SK-N-SH treated with all-trans-retinoic acid at 6 μM for 48 hours (cell line): ENCODE data around the gene GFPT1.

Experiments
- ATAC-seq: fragments of 200-7000 bp; cut with Tn5 transposase; 3 replicates; pipeline ENCODE4 v1.9.1; 2020; ENCODE audit warnings: mild to moderate bottlenecking, moderate library complexity
- ARNTL ChIP-seq: fragments of 450-650 bp; formaldehyde crosslinking; IDR thresholded peaks from 2 replicates; pipeline ENCODE4 v1.5.0; 2020; ENCODE audit warnings: low read depth, mild to moderate bottlenecking, moderate library complexity, borderline replicate concordance
- BACH2 ChIP-seq: fragments of 250-450 bp; sonication (Bioruptor Pico); IDR thresholded peaks from 2 replicates; pipeline ENCODE4 v1.9.0; 2021; ENCODE audit warnings: mild to moderate bottlenecking, borderline replicate concordance
- CSDC2 ChIP-seq: fragments of 250-450 bp; sonication (Bioruptor Pico); IDR thresholded peaks from 2 replicates; pipeline ENCODE4 v1.5.0; 2020; ENCODE audit warnings: mild to moderate bottlenecking, moderate library complexity
- GLIS3 ChIP-seq: fragments of 250-450 bp; sonication (Bioruptor Pico); IDR thresholded peaks from 2 replicates; pipeline ENCODE4 v1.5.0; 2020; ENCODE audit warnings: mild to moderate bottlenecking, moderate library complexity
- ISL1 ChIP-seq: fragments of 250-450 bp; sonication (Bioruptor Pico); IDR thresholded peaks from 2 replicates; pipeline ENCODE4 v2.1.2; 2022; ENCODE audit warnings: mild to moderate bottlenecking, moderate library complexity
- OSR1 ChIP-seq: fragments of 250-450 bp; sonication (Bioruptor Pico); IDR thresholded peaks from 2 replicates; pipeline ENCODE4 v1.8.0; 2022; ENCODE audit warnings: moderate library complexity, mild to moderate bottlenecking, inconsistent platforms
- PPARA ChIP-seq: fragments of 250-450 bp; sonication (Bioruptor Pico); IDR thresholded peaks from 2 replicates; pipeline ENCODE4 v1.5.0; 2020; ENCODE audit warnings: mild to moderate bottlenecking, borderline replicate concordance
- RARB ChIP-seq: fragments of 250-450 bp; sonication (Bioruptor Pico); IDR thresholded peaks from 2 replicates; pipeline ENCODE4 v1.8.0; 2021; ENCODE audit warnings: mild to moderate bottlenecking, moderate library complexity
- SNAI2 ChIP-seq: fragments of 250-450 bp; sonication (Bioruptor Pico); IDR thresholded peaks from 2 replicates; pipeline ENCODE4 v1.5.0; 2020; ENCODE audit warnings: mild to moderate bottlenecking, moderate library complexity
- TCF4 ChIP-seq: fragments of 250-450 bp; sonication (Bioruptor Pico); IDR thresholded peaks from 2 replicates; pipeline ENCODE4 v1.8.0; 2021; ENCODE audit warnings: mild to moderate bottlenecking, moderate library complexity, borderline replicate concordance
- TOX ChIP-seq: fragments of 250-450 bp; sonication (Bioruptor Pico); IDR thresholded peaks from 2 replicates; pipeline ENCODE4 v1.8.0; 2021; ENCODE audit warnings: mild to moderate bottlenecking, moderate library complexity, borderline replicate concordance
- ZC3H10 ChIP-seq: fragments of 250-450 bp; sonication (Bioruptor Pico); IDR thresholded peaks from 2 replicates; pipeline ENCODE4 v1.5.1; 2021; ENCODE audit warnings: mild to moderate bottlenecking, moderate library complexity
- ZFP30 ChIP-seq: fragments of 450-650 bp; formaldehyde crosslinking; IDR thresholded peaks from 2 replicates; pipeline ENCODE4 v1.5.0; 2022; ENCODE audit warnings: mild to moderate bottlenecking, moderate library complexity
- ZNF565 ChIP-seq: fragments of 450-650 bp; formaldehyde crosslinking; conservative IDR thresholded peaks from 2 replicates; pipeline ENCODE4 v1.5.0; 2020; ENCODE audit warnings: low read depth, mild to moderate bottlenecking, moderate library complexity
- ZNF70 ChIP-seq: fragments of 450-650 bp; formaldehyde crosslinking; IDR thresholded peaks from 2 replicates; pipeline ENCODE4 v1.5.0; 2020; ENCODE audit warnings: mild to moderate bottlenecking, moderate library complexity
- ZNF8 ChIP-seq: fragments of 450-650 bp; formaldehyde crosslinking; IDR thresholded peaks from 2 replicates; pipeline ENCODE4 v1.5.0; 2020; ENCODE audit warnings: mild to moderate bottlenecking, moderate library complexity
- TF ChIP-seq, protein P1 (sequence below): fragments of 250-450 bp; sonication (Bioruptor Pico); IDR thresholded peaks from 2 replicates; pipeline ENCODE4 v1.5.1; 2020; ENCODE audit warnings: low read depth, mild to moderate bottlenecking, moderate library complexity
- TF ChIP-seq, protein P2 (sequence below): fragments of 250-450 bp; sonication (Bioruptor Pico); IDR thresholded peaks from 2 replicates; pipeline ENCODE4 v1.8.0; 2020; ENCODE audit warnings: mild to moderate bottlenecking, moderate library complexity, borderline replicate concordance
- TF ChIP-seq, protein P3 (sequence below): fragments of 250-450 bp; sonication (Bioruptor Pico); IDR thresholded peaks from 2 replicates; pipeline ENCODE4 v1.5.0; 2020; ENCODE audit warnings: mild to moderate bottlenecking, moderate library complexity
- TF ChIP-seq, protein P4 (sequence below): fragments of 250-450 bp; sonication (Bioruptor Pico); IDR thresholded peaks from 2 replicates; pipeline ENCODE4 v1.8.0; 2021; ENCODE audit warnings: low read depth, mild to moderate bottlenecking, moderate library complexity, borderline replicate concordance
- TF ChIP-seq, protein P5 (sequence below): fragments of 250-450 bp; sonication (Bioruptor Pico); IDR thresholded peaks from 2 replicates; pipeline ENCODE4 v1.5.1; 2021; ENCODE audit warnings: mild to moderate bottlenecking, moderate library complexity

Gene GFPT1

DNA sequence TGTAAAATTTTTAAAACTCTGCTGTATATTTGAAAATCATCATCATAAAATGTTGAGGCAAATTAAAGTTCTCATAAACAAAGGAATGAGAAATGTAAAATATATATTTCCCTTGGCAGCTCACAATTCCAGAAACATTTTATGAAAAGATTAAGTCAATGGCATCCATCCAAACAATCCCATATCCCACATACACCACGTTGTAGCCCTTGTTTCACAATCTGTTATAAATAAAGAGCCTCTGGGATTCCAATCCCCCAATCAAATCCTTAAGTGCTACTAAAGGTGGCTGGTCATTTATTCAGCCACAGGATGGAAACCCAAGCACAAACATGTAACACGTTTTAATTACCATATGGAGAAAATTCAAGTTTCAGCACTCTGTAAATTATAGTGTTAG, 51.7 kb downstream of the GFPT1 start (continued):
- TF ChIP-seq, protein P1, sequence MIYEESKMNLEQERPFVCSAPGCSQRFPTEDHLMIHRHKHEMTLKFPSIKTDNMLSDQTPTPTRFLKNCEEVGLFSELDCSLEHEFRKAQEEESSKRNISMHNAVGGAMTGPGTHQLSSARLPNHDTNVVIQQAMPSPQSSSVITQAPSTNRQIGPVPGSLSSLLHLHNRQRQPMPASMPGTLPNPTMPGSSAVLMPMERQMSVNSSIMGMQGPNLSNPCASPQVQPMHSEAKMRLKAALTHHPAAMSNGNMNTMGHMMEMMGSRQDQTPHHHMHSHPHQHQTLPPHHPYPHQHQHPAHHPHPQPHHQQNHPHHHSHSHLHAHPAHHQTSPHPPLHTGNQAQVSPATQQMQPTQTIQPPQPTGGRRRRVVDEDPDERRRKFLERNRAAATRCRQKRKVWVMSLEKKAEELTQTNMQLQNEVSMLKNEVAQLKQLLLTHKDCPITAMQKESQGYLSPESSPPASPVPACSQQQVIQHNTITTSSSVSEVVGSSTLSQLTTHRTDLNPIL (CRISPR knock-in tag) = no peak

DNA sequence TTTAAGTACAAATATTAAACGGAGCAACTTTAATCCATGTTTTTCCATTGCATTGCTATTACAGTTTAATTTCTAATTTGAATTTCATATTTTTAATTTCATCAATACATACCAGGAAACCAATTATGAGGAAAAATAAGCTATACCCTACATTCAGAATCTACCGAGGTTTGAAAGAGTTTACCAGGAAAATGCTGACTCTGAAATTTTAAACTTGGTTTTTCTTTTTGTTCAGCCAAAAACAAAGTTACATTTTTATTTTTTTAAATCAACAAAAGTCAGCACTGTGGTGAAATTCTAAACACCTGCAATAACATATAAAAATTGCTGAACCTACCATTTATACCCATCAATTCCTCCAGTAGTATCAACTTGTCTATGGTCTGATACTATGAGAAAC, 53.7 kb downstream of the GFPT1 start:
- TF ChIP-seq, protein P2, sequence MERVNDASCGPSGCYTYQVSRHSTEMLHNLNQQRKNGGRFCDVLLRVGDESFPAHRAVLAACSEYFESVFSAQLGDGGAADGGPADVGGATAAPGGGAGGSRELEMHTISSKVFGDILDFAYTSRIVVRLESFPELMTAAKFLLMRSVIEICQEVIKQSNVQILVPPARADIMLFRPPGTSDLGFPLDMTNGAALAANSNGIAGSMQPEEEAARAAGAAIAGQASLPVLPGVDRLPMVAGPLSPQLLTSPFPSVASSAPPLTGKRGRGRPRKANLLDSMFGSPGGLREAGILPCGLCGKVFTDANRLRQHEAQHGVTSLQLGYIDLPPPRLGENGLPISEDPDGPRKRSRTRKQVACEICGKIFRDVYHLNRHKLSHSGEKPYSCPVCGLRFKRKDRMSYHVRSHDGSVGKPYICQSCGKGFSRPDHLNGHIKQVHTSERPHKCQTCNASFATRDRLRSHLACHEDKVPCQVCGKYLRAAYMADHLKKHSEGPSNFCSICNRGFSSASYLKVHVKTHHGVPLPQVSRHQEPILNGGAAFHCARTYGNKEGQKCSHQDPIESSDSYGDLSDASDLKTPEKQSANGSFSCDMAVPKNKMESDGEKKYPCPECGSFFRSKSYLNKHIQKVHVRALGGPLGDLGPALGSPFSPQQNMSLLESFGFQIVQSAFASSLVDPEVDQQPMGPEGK (CRISPR knock-in tag) = no peak
- no peak for TF ChIP-seq CSDC2
- no peak for TF ChIP-seq TOX
- no peak for TF ChIP-seq RARB
- no peak for TF ChIP-seq PPARA (CRISPR knock-in tag)
- no peak for TF ChIP-seq ISL1
- ATAC-seq = no peak

DNA sequence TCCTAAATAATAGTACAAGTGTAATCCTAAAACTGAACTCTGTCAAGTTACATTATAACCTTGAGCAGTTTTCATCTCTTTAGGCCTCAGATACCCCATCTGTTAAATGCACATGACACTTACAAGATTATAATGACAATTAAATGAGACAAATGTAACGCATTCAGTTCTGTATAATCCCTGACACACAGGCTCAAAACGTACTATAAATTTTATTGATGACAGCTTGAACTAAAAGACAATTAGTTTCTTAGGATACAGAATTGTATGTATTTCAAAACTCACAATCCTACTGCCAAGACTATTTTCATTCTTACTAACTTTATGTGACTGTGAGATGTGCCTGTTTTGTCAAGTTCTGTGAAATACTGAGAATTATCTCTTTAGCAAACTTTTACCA, 56.2 kb downstream of the GFPT1 start:
- no peak for TF ChIP-seq ZNF8 (CRISPR knock-in tag)
- no peak for TF ChIP-seq PPARA (CRISPR knock-in tag)
- ATAC-seq = no peak

DNA sequence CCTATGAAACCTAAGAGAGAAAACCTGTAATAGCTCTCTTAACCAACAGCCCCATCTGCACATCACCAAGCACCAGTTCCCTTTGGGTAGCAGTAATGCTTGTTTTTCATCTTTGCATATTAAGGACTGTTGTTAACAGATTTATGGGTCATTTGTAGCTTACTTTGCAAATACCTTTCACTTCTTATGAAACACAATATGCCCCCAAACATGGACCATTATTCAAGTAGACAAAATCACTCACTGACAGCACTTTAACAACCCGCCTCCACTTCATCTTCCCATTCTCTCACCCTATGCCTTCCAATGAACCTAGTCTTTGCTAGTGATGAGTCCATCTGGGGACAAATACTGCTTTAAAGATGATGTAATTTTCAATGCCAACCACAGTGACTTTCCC, 64.4 kb downstream of the GFPT1 start:
- TF ChIP-seq ZFP30 (CRISPR knock-in tag) (no peak), ISL1 (no peak), ZC3H10 (CRISPR knock-in tag) (no peak), BACH2 (CRISPR knock-in tag) (no peak), TOX (no peak), ZNF565 (CRISPR knock-in tag) (no peak), GLIS3 (no peak), RARB (no peak), TCF4 (CRISPR knock-in tag) (no peak), SNAI2 (no peak), OSR1 (CRISPR knock-in tag) (no peak), ZNF8 (CRISPR knock-in tag) (no peak), PPARA (CRISPR knock-in tag) (no peak), ARNTL (CRISPR knock-in tag) (no peak), ZNF70 (no peak)
- TF ChIP-seq, protein P3, sequence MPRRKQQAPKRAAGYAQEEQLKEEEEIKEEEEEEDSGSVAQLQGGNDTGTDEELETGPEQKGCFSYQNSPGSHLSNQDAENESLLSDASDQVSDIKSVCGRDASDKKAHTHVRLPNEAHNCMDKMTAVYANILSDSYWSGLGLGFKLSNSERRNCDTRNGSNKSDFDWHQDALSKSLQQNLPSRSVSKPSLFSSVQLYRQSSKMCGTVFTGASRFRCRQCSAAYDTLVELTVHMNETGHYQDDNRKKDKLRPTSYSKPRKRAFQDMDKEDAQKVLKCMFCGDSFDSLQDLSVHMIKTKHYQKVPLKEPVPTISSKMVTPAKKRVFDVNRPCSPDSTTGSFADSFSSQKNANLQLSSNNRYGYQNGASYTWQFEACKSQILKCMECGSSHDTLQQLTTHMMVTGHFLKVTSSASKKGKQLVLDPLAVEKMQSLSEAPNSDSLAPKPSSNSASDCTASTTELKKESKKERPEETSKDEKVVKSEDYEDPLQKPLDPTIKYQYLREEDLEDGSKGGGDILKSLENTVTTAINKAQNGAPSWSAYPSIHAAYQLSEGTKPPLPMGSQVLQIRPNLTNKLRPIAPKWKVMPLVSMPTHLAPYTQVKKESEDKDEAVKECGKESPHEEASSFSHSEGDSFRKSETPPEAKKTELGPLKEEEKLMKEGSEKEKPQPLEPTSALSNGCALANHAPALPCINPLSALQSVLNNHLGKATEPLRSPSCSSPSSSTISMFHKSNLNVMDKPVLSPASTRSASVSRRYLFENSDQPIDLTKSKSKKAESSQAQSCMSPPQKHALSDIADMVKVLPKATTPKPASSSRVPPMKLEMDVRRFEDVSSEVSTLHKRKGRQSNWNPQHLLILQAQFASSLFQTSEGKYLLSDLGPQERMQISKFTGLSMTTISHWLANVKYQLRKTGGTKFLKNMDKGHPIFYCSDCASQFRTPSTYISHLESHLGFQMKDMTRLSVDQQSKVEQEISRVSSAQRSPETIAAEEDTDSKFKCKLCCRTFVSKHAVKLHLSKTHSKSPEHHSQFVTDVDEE (CRISPR knock-in tag) = no peak
- TF ChIP-seq, protein P1 (CRISPR knock-in tag) = no peak
- TF ChIP-seq, protein P4, sequence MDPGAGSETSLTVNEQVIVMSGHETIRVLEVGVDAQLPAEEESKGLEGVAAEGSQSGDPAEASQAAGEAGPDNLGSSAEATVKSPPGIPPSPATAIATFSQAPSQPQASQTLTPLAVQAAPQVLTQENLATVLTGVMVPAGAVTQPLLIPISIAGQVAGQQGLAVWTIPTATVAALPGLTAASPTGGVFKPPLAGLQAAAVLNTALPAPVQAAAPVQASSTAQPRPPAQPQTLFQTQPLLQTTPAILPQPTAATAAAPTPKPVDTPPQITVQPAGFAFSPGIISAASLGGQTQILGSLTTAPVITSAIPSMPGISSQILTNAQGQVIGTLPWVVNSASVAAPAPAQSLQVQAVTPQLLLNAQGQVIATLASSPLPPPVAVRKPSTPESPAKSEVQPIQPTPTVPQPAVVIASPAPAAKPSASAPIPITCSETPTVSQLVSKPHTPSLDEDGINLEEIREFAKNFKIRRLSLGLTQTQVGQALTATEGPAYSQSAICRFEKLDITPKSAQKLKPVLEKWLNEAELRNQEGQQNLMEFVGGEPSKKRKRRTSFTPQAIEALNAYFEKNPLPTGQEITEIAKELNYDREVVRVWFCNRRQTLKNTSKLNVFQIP (CRISPR knock-in tag) = no peak
- TF ChIP-seq, protein P5, sequence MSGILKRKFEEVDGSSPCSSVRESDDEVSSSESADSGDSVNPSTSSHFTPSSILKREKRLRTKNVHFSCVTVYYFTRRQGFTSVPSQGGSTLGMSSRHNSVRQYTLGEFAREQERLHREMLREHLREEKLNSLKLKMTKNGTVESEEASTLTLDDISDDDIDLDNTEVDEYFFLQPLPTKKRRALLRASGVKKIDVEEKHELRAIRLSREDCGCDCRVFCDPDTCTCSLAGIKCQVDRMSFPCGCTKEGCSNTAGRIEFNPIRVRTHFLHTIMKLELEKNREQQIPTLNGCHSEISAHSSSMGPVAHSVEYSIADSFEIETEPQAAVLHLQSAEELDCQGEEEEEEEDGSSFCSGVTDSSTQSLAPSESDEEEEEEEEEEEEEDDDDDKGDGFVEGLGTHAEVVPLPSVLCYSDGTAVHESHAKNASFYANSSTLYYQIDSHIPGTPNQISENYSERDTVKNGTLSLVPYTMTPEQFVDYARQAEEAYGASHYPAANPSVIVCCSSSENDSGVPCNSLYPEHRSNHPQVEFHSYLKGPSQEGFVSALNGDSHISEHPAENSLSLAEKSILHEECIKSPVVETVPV (CRISPR knock-in tag) = no peak
- TF ChIP-seq, all 23 proteins: peak for 0
- no peak for ATAC-seq
